Colonic mucosa (tissue), 4 donors: ENCODE data around the gene SOBP. TPM values are rescaled to one million over a fixed set of nuclear protein-coding genes. Genes with fewer than 3 reads are reported as not detected.

Source experiments
- DNase-seq: peaks from one replicate; pipeline ENCODE4 v3.0.0-alpha.2; 2020
- H3K27ac ChIP-seq: fragments of 200-600 bp; one replicate; pipeline ENCODE4 v1.8.0; 2021
- H3K27me3 ChIP-seq: fragments of 200-600 bp; one replicate; pipeline ENCODE4 v1.8.0; 2021
- H3K36me3 ChIP-seq: fragments of 200-600 bp; one replicate; pipeline ENCODE4 v1.8.0; 2021
- H3K4me1 ChIP-seq: fragments of 200-600 bp; one replicate; pipeline ENCODE4 v1.8.0; 2021; ENCODE audit warnings: mild to moderate bottlenecking
- H3K4me3 ChIP-seq: fragments of 200-600 bp; one replicate; pipeline ENCODE4 v1.8.0; 2021
- H3K9ac ChIP-seq, 2 donors: one replicate each; pipeline ENCODE4 v1.7.0; 2013; ENCODE audit warnings: control low read depth in 2 of 2, low read depth in 2 of 2, low read length in 2 of 2
- H3K9me3 ChIP-seq: fragments of 200-600 bp; one replicate; pipeline ENCODE4 v1.8.0; 2021
- intact Hi-C: fragments of 100-400 bp; cut with DNase I; formaldehyde crosslinking; loops from one replicate; pipeline ENCODE4 v1.14.1; 2022
- total RNA-seq, 2 donors: library from RNA; stranded (reverse); fragmentation: NEBNext Ultra II Directional in 1 of 2; extraction: Animal tissue kit (Norgen Biotek cat#: 25700) in 1 of 2; gene quantifications; one replicate each; pipeline ENCODE4 v1.2.1, GENCODE V29; 2021
- TF ChIP-seq, protein P1 (sequence below): fragments of 200-600 bp; IDR thresholded peaks from one replicate; pipeline ENCODE4 v1.8.0; 2022; ENCODE audit warnings: antibody characterized with exemption, mild to moderate bottlenecking
- donor health status: healthy.
- donor health status: DM: no; HTN: no; CAD: no.
- donor health status: DM: no; HTN: no; CAD: no.

Gene SOBP
- total RNA-seq, 2 donors from 2014 or later, result 0.67 to 3.4 TPM

DNA sequence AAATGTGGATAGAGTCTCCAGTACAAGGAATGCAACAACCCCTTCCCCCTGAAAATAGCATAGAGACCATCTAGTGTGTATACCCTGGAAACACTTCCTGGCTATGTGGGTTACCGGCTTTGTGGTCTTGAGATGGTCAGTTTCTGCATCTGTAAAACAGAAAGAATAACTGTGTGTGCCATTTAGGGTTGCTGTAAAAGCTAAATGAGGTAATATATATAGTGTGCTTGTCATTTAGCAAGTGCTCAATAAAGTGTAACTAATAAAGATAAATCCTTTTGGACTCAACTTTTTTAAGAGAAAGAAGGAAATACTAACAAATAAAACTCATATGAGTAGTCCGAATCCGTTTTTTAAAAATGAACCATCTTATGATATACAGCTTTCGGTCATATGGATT is 109.1 kb downstream of the SOBP start:
- no peak overlapping the region for H3K27ac ChIP-seq
- no peak overlapping the region for H3K4me3 ChIP-seq

DNA sequence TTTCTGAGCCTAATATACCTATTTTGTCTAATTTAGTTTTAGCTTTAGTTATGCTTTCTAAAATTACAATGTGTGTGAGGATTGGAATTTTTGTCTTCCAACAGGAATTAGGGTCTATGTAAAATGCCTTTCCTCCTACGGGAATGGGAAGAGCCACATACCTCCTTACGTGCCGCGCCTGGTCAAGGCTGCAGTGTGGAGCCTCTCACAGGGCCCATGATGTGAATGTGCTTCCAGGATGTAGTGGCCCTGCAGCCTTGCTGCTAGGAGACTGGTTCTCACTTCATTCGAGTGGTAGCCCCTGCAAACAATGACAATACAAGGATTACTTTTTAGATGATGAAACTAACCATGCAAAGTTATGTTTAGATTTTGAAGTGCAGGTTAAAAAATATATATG is 110.2 kb downstream of the SOBP start:
- Histone ChIP-seq H3K9ac (no peak overlapping the region), H3K27me3 (no peaks in the 10 kb centered on the region), H3K36me3 (no peaks in the 10 kb centered on the region), H3K9me3 (no peaks in the 10 kb centered on the region), H3K27ac (no peak overlapping the region), H3K4me3 (no peak overlapping the region), H3K4me1 (no peaks in the 10 kb centered on the region)
- TF ChIP-seq, protein P1, sequence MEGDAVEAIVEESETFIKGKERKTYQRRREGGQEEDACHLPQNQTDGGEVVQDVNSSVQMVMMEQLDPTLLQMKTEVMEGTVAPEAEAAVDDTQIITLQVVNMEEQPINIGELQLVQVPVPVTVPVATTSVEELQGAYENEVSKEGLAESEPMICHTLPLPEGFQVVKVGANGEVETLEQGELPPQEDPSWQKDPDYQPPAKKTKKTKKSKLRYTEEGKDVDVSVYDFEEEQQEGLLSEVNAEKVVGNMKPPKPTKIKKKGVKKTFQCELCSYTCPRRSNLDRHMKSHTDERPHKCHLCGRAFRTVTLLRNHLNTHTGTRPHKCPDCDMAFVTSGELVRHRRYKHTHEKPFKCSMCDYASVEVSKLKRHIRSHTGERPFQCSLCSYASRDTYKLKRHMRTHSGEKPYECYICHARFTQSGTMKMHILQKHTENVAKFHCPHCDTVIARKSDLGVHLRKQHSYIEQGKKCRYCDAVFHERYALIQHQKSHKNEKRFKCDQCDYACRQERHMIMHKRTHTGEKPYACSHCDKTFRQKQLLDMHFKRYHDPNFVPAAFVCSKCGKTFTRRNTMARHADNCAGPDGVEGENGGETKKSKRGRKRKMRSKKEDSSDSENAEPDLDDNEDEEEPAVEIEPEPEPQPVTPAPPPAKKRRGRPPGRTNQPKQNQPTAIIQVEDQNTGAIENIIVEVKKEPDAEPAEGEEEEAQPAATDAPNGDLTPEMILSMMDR, result no peak
- intact Hi-C loops, result no loop called here
- no peak for DNase-seq

More for the DNA sequence above, 109.1 kb downstream of the SOBP start:
- TF ChIP-seq, protein P1, result no peak
- H3K4me1 ChIP-seq, result no peaks in the 10 kb centered on the region
- no peak for DNase-seq
- no peaks in the 10 kb centered on the region for H3K9me3 ChIP-seq
- intact Hi-C loops, result no loop called here
- no peaks in the 10 kb centered on the region for H3K27me3 ChIP-seq
- no peaks in the 10 kb centered on the region for H3K36me3 ChIP-seq
- no peak overlapping the region for H3K9ac ChIP-seq

DNA sequence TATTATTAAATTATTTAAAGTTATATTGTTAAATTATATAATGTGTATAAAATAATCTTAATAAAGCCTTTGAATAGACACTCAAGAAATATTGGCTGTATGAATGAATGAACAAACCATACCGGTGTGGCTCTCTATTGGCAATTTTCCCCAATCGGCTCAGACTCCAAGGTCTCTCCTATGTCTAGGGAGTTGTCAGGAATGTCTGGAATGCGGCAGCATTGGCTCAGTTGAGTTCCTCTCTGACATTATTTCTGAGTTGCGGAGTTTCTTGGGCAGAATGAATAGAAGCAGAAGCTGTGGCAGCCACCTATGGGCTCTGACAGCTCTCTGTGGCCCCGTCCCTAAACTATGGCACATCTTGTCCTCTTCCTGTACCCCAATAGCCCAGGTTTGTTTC is 111.0 kb downstream of the SOBP start:
- intact Hi-C loops, result no loop called here
- H3K36me3 ChIP-seq, result no peaks in the 10 kb centered on the region
- no peaks in the 10 kb centered on the region for H3K4me1 ChIP-seq
- no peak overlapping the region for H3K9ac ChIP-seq
- no peaks in the 10 kb centered on the region for H3K27me3 ChIP-seq
- no peaks in the 10 kb centered on the region for H3K9me3 ChIP-seq
- H3K27ac ChIP-seq, result no peak overlapping the region
- TF ChIP-seq, protein P1, result no peak
- DNase-seq, result no peak
- no peak overlapping the region for H3K4me3 ChIP-seq

DNA sequence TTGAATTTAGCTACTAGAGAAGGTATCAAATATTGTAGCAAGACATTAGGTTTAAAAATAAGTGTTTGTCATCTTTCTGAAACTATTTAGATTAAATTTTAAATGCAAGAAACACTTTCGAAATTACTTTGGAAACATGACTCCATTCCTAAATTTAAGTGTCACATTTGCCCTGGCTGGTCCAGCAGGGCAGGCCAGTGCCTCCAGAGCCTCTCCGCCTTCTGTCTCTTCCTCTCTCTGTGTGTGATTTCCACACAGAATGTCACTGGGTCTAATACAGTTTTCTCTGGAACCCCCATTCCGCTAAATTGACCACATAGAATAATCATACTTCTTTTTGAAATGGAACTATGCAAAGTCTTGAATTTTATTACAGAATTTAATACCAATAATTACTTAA is 111.5 kb downstream of the SOBP start:
- H3K4me3 ChIP-seq, result no peak overlapping the region
- DNase-seq, result no peak
- H3K27ac ChIP-seq, result no peak overlapping the region
- no peaks in the 10 kb centered on the region for H3K9me3 ChIP-seq
- no peaks in the 10 kb centered on the region for H3K27me3 ChIP-seq
- H3K36me3 ChIP-seq, result no peaks in the 10 kb centered on the region
- intact Hi-C loops, result no loop called here
- no peak overlapping the region for H3K9ac ChIP-seq
- TF ChIP-seq, protein P1, result no peak
- H3K4me1 ChIP-seq, result no peaks in the 10 kb centered on the region

DNA sequence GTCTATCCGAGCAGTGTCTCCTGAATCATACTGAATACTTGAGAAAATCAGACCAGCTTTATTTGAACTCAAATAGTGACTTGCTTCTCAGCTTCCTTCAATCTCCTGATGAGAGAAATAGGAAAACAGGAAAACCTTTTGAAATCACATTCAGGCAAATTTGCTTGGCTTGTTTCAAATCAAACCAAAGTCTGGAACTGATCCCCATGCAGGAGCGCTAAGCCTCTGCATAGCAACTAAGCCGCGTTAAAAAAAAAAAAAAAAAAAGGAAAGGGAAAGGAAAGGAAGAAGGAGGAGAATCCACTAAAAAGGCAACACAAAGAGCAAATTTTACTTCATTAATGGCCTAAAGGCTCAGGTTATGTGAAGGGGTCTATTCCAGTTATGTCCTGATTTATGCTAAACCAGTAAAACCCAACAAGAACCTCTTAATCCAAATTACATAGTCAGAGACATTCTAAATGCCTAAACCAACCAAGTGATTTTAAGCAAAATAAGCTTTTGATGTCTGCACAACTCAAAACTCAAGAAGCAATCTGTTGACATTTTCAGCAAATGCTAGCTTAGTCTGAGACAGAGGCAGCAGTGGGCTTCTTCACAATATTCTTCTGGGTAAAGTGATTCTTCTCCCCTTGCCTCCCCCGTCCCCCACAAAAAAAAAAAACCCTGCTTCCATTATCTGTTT is 112.5 kb downstream of the SOBP start:
- H3K4me3 ChIP-seq, result no peak overlapping the region
- no peaks in the 10 kb centered on the region for H3K4me1 ChIP-seq
- H3K27me3 ChIP-seq, result no peaks in the 10 kb centered on the region
- TF ChIP-seq, protein P1, result no peak
- no peak for DNase-seq
- no peaks in the 10 kb centered on the region for H3K9me3 ChIP-seq
- no peak overlapping the region for H3K27ac ChIP-seq
- intact Hi-C loops, result no loop called here
- H3K9ac ChIP-seq, result no peak overlapping the region
- H3K36me3 ChIP-seq, result no peaks in the 10 kb centered on the region
